Breast epithelium (tissue), 4 donors: Measurements from ENCODE around the gene SLC43A2. TPM values are rescaled to one million over a fixed set of nuclear protein-coding genes. Genes with fewer than 3 reads are reported as not detected.

Source experiments
- DNase-seq, 2 donors: peaks; one replicate each; pipeline ENCODE4 v3.0.0-alpha.2; 2019; ENCODE audit warnings: low spot score in 2 of 2
- H3K27ac ChIP-seq, 2 donors: fragments of 200-600 bp; sonication (generic) in 1 of 2; one replicate each; pipeline ENCODE4 v1.5.1; 2016 to 2019; ENCODE audit warnings: mild to moderate bottlenecking in 1 of 2
- H3K27me3 ChIP-seq, 2 donors: fragments of 200-600 bp; sonication (generic) in 1 of 2; one replicate each; pipeline versions ENCODE4 v1.5.1 to v1.6.0; 2017 to 2019; ENCODE audit warnings: control low read depth in 1 of 2, mild to moderate bottlenecking in 1 of 2
- H3K36me3 ChIP-seq: fragments of 200-600 bp; one replicate; pipeline ENCODE4 v1.5.1; 2019
- H3K4me1 ChIP-seq, 2 donors: fragments of 200-600 bp; sonication (generic); one replicate each; pipeline ENCODE4 v1.5.1; 2016 to 2019; ENCODE audit warnings: control low read depth in 1 of 2
- H3K4me3 ChIP-seq, 3 donors: fragments of 200-600 bp; sonication (generic); 1 replicate in 2 of 3; 2 replicates in 1 of 3; pipeline ENCODE4 v1.5.1; 2016 to 2019; ENCODE audit warnings: mild to moderate bottlenecking in 3 of 3, moderate library complexity in 2 of 3
- H3K9me3 ChIP-seq, 2 donors: fragments of 200-600 bp; sonication (generic) in 1 of 2; one replicate each; pipeline ENCODE4 v1.5.1; 2016 to 2019; ENCODE audit warnings: control low read depth in 1 of 2
- POLR2A ChIP-seq: fragments of 450-650 bp; IDR thresholded peaks from one replicate; pipeline ENCODE4 v1.6.1; 2016; ENCODE audit warnings: antibody characterized with exemption, mild to moderate bottlenecking, moderate library complexity
- POLR2AphosphoS5 ChIP-seq, 3 donors: sonication (generic); formaldehyde crosslinking; IDR thresholded peaks; one replicate each; pipeline ENCODE4 v1.6.1; 2017; ENCODE audit warnings: antibody characterized with exemption in 3 of 3
- intact Hi-C: fragments of 100-400 bp; cut with DNase I; formaldehyde crosslinking; loops from one replicate; pipeline ENCODE4 v1.15.1; 2023; ENCODE audit warnings: low total_unique reads
- total RNA-seq, 3 donors: library from RNA; depleted of rRNA; stranded (reverse); fragments of >200 nt; gene quantifications; one replicate each; pipeline ENCODE4 v1.1.0, GENCODE V29; 2016
- TF ChIP-seq, protein P1 (sequence below), 3 donors: fragments of 450-650 bp; IDR thresholded peaks; one replicate each; pipeline ENCODE4 v1.5.1; 2016 to 2017; ENCODE audit warnings: antibody characterized with exemption in 3 of 3, mild to moderate bottlenecking in 3 of 3, moderate library complexity in 3 of 3

SLC43A2 gene
- total RNA-seq, 3 donors from 2014 or later = 13.8 to 18.9 (median 14.9) TPM

DNA sequence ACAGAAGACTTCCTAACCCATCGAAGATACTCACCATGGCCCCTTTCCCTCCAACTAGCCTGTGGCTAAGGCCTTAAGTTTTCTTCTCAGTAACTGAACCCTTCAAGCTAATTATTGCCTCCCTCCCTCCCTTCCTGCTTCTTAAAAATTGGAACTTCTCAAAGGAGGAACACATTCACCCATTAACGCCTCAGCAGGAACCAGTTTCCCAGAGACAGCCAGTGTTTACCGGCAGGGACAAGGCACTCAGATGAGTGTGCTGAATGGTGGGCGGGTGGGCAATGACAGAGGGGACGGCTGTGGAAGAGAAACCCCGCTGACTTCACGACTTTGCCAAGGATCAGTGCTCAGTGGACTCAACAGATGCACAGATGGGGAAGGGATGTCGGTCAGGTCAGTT, 86.3 kb downstream of the SLC43A2 start:
- TF ChIP-seq POLR2AphosphoS5 (IDR thresholded peaks at IDR 0.05) (no peak), POLR2A (no peak)
- TF ChIP-seq, protein P1, sequence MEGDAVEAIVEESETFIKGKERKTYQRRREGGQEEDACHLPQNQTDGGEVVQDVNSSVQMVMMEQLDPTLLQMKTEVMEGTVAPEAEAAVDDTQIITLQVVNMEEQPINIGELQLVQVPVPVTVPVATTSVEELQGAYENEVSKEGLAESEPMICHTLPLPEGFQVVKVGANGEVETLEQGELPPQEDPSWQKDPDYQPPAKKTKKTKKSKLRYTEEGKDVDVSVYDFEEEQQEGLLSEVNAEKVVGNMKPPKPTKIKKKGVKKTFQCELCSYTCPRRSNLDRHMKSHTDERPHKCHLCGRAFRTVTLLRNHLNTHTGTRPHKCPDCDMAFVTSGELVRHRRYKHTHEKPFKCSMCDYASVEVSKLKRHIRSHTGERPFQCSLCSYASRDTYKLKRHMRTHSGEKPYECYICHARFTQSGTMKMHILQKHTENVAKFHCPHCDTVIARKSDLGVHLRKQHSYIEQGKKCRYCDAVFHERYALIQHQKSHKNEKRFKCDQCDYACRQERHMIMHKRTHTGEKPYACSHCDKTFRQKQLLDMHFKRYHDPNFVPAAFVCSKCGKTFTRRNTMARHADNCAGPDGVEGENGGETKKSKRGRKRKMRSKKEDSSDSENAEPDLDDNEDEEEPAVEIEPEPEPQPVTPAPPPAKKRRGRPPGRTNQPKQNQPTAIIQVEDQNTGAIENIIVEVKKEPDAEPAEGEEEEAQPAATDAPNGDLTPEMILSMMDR (IDR thresholded peaks at IDR 0.05) = no peak
- no peak for DNase-seq
- Histone ChIP-seq H3K4me3 (no peak overlapping the region), H3K4me1 (no peaks in the 10 kb centered on the region), H3K27me3 (no peaks in the 10 kb centered on the region), H3K36me3 (no peaks in the 10 kb centered on the region), H3K27ac (no peak overlapping the region), H3K9me3 (no peaks in the 10 kb centered on the region)
- intact Hi-C loops = no loop called here

DNA sequence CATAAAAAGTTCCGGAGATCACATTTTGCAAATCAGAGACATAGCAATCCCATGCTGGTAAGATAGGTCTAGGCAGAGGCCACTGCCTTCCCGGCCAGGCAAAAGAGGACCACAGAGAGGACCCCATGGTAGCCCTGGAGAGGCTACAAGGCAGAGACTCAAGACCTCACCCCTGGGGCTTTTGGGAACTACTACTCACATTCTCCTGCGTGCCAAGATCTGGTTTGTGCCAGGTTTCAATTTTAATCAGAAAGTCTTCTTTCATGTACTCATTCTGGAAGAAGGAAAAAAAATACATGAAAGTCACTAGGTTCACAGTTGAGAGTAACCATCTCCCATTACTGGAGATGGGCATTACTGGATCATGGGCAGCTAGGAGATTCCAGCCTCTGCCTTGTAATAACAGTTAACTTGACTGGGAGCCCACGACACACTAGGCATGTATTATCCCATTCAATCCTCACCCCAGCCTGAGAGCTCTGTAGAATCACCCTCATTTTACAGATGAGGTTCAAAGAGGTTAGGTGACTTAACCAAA, 87.2 kb downstream of the SLC43A2 start:
- Histone ChIP-seq H3K27ac (no peak overlapping the region), H3K27me3 (no peaks in the 10 kb centered on the region), H3K4me1 (no peaks in the 10 kb centered on the region), H3K4me3 (no peak overlapping the region), H3K36me3 (no peaks in the 10 kb centered on the region), H3K9me3 (no peaks in the 10 kb centered on the region)
- TF ChIP-seq POLR2A (no peak), POLR2AphosphoS5 (IDR thresholded peaks at IDR 0.05) (no peak)
- TF ChIP-seq, protein P1 (IDR thresholded peaks at IDR 0.05) = no peak
- intact Hi-C loops = no loop called here
- no peak for DNase-seq

DNA sequence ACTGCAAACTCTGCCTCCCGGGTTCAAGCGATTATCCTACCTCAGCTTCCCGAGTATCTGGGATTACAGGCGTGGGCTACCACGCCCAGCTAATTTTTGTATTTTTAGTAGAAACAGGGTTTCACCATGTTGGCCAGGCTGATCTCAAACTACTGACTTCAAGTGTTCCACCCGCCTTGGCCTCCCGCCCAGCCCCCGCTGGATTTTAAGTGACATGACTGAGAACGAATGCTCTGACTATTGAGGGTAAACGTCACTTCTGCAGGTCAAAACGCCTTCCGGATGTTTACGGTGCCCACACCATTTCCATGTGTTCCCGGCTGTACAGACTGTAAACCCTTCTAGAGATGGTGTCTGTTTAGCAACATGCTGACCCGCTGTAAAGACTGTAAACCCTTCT, 88.8 kb downstream of the SLC43A2 start:
- H3K27ac ChIP-seq = no peak overlapping the region
- no peak for TF ChIP-seq POLR2A
- no peak for TF ChIP-seq POLR2AphosphoS5 (IDR thresholded peaks at IDR 0.05)
- TF ChIP-seq, protein P1 (IDR thresholded peaks at IDR 0.05) = no peak
- intact Hi-C loops = no loop called here
- no peaks in the 10 kb centered on the region for H3K9me3 ChIP-seq
- H3K4me1 ChIP-seq = no peaks in the 10 kb centered on the region
- H3K4me3 ChIP-seq = no peak overlapping the region
- DNase-seq = no peak
- no peaks in the 10 kb centered on the region for H3K36me3 ChIP-seq
- no peaks in the 10 kb centered on the region for H3K27me3 ChIP-seq

DNA sequence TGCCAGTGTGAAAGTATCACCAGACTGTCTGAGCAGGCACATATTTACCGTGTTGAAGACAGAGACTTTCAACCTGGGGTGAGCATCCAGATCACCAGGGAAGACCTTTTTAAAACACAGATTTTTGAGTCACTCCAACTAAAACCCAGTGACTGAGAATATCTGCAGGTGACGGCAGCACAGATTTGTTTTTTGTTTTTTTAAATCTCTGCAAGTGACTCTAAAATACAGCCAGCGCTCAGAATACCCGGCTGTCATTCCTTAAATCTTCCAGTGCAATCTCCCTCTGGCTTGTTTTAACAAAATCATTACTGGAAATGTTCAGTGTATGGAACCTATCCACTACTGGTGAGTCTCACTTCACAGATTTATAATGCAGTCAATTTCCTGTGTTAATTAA, 92.9 kb downstream of the SLC43A2 start:
- intact Hi-C loops = no loop called here
- no peak overlapping the region for H3K27ac ChIP-seq
- TF ChIP-seq POLR2AphosphoS5 (IDR thresholded peaks at IDR 0.05) (no peak), POLR2A (no peak)
- TF ChIP-seq, protein P1 (IDR thresholded peaks at IDR 0.05) = no peak
- no peaks in the 10 kb centered on the region for H3K4me1 ChIP-seq
- peaks cover 7% of the 10 kb centered on the region for H3K36me3 ChIP-seq
- H3K27me3 ChIP-seq = no peaks in the 10 kb centered on the region
- no peak overlapping the region for H3K4me3 ChIP-seq
- no peaks in the 10 kb centered on the region for H3K9me3 ChIP-seq
- no peak for DNase-seq

DNA sequence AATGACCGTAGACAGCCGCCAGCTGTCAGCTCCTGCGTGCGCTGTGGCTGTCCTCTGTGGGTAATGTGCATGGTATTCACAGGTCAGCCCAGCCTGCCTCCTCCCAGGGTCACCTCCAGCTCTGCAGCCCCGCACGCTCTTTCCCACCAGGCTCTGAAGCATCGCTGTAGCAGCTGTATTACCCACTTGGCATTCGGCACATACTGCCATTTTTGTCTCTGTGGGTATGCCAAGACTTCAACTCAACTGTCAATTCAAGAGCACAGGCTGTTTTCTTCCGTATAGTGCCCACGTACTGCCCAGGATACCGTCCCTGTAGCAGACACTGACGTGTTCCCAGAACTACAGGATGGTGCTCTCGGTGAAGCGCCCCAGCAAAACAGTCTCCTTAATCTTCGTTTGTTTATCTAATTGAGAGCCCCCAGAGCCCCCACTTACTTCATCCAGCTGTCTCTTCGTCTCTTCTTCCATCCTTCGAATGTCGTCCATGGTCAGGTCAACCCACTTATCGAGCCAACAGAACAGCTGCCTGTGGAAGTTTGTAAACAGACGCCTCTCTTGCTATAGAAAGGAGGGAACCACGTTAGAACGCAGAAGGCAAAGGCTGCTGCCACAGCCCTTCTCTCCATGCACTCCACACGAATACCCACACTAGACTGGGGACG, 94.8 kb downstream of the SLC43A2 start:
- H3K36me3 ChIP-seq = peaks cover 7% of the 10 kb centered on the region
- TF ChIP-seq POLR2AphosphoS5 (IDR thresholded peaks at IDR 0.05) = no peak
- TF ChIP-seq, protein P1 (IDR thresholded peaks at IDR 0.05) = no peak
- no peak for TF ChIP-seq POLR2A
- intact Hi-C loops = no loop called here
- no peak for DNase-seq
- no peak overlapping the region for H3K4me3 ChIP-seq
- no peaks in the 10 kb centered on the region for H3K9me3 ChIP-seq
- H3K27ac ChIP-seq = no peak overlapping the region
- no peaks in the 10 kb centered on the region for H3K4me1 ChIP-seq
- H3K27me3 ChIP-seq = no peaks in the 10 kb centered on the region
